Measurements from ENCODE around the gene CEP112. TPM values are rescaled to one million over a fixed set of nuclear protein-coding genes. Genes with fewer than 3 reads are reported as not detected.

Gene CEP112
- total and polyA plus RNA-seq, 2 of the 13 experiments (the other 11 are each of a cell fraction or from before 2014, with no cell fraction given), result 1.2 to 3.4 TPM

DNA sequence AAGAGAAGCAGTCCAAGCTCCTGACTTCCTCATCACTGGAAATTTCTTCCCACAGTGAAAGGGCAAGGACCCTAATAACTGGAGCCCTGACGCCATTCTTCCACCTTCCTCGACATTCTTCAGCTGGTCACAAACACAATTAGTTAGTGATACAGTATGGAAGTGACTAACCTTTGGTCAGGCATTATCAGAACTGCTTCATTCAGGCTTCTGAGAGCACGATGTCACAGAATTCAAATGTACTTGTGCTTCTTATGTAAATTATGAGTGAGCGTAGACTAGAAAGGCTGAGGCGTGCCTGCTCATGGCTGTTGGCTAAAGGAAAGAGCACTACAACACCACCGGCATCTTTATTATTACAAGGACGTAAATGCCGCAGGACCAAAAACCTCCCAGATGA, 327.5 kb downstream of the CEP112 start (continued):
- TF ChIP-seq, protein P1, sequence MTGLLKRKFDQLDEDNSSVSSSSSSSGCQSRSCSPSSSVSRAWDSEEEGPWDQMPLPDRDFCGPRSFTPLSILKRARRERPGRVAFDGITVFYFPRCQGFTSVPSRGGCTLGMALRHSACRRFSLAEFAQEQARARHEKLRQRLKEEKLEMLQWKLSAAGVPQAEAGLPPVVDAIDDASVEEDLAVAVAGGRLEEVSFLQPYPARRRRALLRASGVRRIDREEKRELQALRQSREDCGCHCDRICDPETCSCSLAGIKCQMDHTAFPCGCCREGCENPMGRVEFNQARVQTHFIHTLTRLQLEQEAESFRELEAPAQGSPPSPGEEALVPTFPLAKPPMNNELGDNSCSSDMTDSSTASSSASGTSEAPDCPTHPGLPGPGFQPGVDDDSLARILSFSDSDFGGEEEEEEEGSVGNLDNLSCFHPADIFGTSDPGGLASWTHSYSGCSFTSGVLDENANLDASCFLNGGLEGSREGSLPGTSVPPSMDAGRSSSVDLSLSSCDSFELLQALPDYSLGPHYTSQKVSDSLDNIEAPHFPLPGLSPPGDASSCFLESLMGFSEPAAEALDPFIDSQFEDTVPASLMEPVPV (CRISPR knock-in tag; IDR thresholded peaks at IDR 0.05), result no peak
- TF ChIP-seq RORA (CRISPR knock-in tag; IDR thresholded peaks at IDR 0.05), result no peak

- no peaks in the 10 kb centered on the region for H3K27me3 ChIP-seq (ENCODE audit: control insufficient read depth in 1 of 2, insufficient read depth in 2 of 2, low read length in 2 of 2)
- intact Hi-C loops (cut with micrococcal nuclease; ENCODE audit: unreplicated experiment) (no loop called here), in situ Hi-C loops (cut with HindIII; ENCODE audit: extremely low pct_ligation_motif_present, low pct_unique_long_range_greater_than_20kb) (no loop called here)
- no peak overlapping the region for H3K9ac ChIP-seq (ENCODE audit: insufficient read depth, low read depth, low read length)
- 74% methylated on average over 2 of the region's 2 CpGs for WGBS (ENCODE audit: low lambda C conversion rate)
- H3K4me3 ChIP-seq (replicated peaks in 1 of 3; ENCODE audit: insufficient read depth in 1 of 3, low read depth in 2 of 3, low read length in 3 of 3), result no peak overlapping the region
- H3K27ac ChIP-seq (ENCODE audit: extremely low read length, insufficient read depth, low read length), result no peak overlapping the region
- no peaks in the 10 kb centered on the region for H3K79me2 ChIP-seq (ENCODE audit: insufficient read depth, low read length)
- H3K9me3 ChIP-seq (ENCODE audit: low read length), result no peaks in the 10 kb centered on the region
- no peaks in the 10 kb centered on the region for H3K36me3 ChIP-seq (replicated peaks in 1 of 2; ENCODE audit: control insufficient read depth in 1 of 2, insufficient read depth in 2 of 2, low read length in 2 of 2)
- POLR2A ChIA-PET, result no interaction called here
- no TSS peak for BruUV-seq (replicated peaks)
- no peaks in the 10 kb centered on the region for H4K20me1 ChIP-seq (ENCODE audit: insufficient read depth, low read length)
- no peak overlapping the region for H2AFZ ChIP-seq (ENCODE audit: low read length)
- no peaks in the 10 kb centered on the region for H3K4me1 ChIP-seq (ENCODE audit: insufficient read depth, low read length)
- ATAC-seq, result no peak
- DNase-seq (ENCODE audit: low spot score), result no peak
- CTCF ChIA-PET (ENCODE audit: low intra/inter-chr PET ratio, low total read pairs), result no interaction called here
- no peak for FAIRE-seq
- TF ChIP-seq DR1 (CRISPR knock-in tag; IDR thresholded peaks at IDR 0.05) (no peak), FOXO1 (CRISPR knock-in tag; IDR thresholded peaks at IDR 0.05) (no peak), RAD51 (IDR thresholded peaks at IDR 0.05; ENCODE audit: borderline replicate concordance) (no peak)
- no peak overlapping the region for H3K4me2 ChIP-seq (ENCODE audit: low read depth, low read length)
Measured at GRCh38 chr17:65857718-65858117, 334.2 kb downstream of the CEP112 start.

DNA sequence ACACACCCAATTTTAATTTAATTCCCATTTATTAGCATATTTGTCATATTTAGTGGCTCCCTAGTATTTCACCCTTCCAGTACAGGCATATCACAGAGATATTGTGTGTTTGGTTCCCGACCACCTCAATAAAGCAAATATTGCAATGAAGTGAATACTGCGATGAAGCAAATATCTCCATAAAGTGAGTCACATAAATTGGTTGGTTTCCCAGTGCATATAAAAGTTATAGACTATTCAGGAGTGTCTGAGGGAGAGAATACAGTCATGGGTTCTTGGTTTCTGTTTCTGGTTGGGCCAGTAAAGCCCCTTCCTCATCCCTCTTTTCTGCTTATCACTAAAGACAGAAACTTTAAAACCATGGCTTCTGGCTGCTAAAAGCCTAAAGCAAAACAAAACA, 335.1 kb downstream of the CEP112 start:
- CTCF ChIA-PET (ENCODE audit: low intra/inter-chr PET ratio, low total read pairs), result no interaction called here
- intact Hi-C loops (cut with micrococcal nuclease; ENCODE audit: unreplicated experiment), result no loop called here

More for the DNA sequence above, 335.1 kb downstream of the CEP112 start:
- no peak overlapping the region for H3K4me2 ChIP-seq (ENCODE audit: low read depth, low read length)
- no peaks in the 10 kb centered on the region for H3K79me2 ChIP-seq (ENCODE audit: insufficient read depth, low read length)
- DNase-seq (ENCODE audit: low spot score), result no peak
- H3K36me3 ChIP-seq (replicated peaks in 1 of 2; ENCODE audit: control insufficient read depth in 1 of 2, insufficient read depth in 2 of 2, low read length in 2 of 2), result no peaks in the 10 kb centered on the region
- no peaks in the 10 kb centered on the region for H4K20me1 ChIP-seq (ENCODE audit: insufficient read depth, low read length)
- POLR2A ChIA-PET, result no interaction called here
- in situ Hi-C loops (cut with HindIII; ENCODE audit: extremely low pct_ligation_motif_present, low pct_unique_long_range_greater_than_20kb), result no loop called here
- no peaks in the 10 kb centered on the region for H3K4me1 ChIP-seq (ENCODE audit: insufficient read depth, low read length)
- WGBS (ENCODE audit: low lambda C conversion rate), result 66% methylated on average over 2 of the region's 2 CpGs
- ATAC-seq, result no peak
- TF ChIP-seq ZNF773 (CRISPR knock-in tag; IDR thresholded peaks at IDR 0.05; ENCODE audit: borderline replicate concordance), result no peak
- TF ChIP-seq KLF12 (CRISPR knock-in tag; IDR thresholded peaks at IDR 0.05; ENCODE audit: borderline replicate concordance), result no peak
- TF ChIP-seq TEAD2 (CRISPR knock-in tag; IDR thresholded peaks at IDR 0.05), result no peak
- no peak for TF ChIP-seq ZNF432 (CRISPR knock-in tag; IDR thresholded peaks at IDR 0.05; ENCODE audit: borderline replicate concordance)
- TF ChIP-seq, protein P2, sequence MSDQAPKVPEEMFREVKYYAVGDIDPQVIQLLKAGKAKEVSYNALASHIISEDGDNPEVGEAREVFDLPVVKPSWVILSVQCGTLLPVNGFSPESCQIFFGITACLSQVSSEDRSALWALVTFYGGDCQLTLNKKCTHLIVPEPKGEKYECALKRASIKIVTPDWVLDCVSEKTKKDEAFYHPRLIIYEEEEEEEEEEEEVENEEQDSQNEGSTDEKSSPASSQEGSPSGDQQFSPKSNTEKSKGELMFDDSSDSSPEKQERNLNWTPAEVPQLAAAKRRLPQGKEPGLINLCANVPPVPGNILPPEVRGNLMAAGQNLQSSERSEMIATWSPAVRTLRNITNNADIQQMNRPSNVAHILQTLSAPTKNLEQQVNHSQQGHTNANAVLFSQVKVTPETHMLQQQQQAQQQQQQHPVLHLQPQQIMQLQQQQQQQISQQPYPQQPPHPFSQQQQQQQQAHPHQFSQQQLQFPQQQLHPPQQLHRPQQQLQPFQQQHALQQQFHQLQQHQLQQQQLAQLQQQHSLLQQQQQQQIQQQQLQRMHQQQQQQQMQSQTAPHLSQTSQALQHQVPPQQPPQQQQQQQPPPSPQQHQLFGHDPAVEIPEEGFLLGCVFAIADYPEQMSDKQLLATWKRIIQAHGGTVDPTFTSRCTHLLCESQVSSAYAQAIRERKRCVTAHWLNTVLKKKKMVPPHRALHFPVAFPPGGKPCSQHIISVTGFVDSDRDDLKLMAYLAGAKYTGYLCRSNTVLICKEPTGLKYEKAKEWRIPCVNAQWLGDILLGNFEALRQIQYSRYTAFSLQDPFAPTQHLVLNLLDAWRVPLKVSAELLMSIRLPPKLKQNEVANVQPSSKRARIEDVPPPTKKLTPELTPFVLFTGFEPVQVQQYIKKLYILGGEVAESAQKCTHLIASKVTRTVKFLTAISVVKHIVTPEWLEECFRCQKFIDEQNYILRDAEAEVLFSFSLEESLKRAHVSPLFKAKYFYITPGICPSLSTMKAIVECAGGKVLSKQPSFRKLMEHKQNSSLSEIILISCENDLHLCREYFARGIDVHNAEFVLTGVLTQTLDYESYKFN (CRISPR knock-in tag; conservative IDR thresholded peaks at IDR 0.05), result no peak
- no peak for TF ChIP-seq CHD2 (IDR thresholded peaks at IDR 0.05; ENCODE audit: low read depth, low read length)
- no peak overlapping the region for H2AFZ ChIP-seq (ENCODE audit: low read length)
- no peak overlapping the region for H3K9ac ChIP-seq (ENCODE audit: insufficient read depth, low read depth, low read length)
- H3K27ac ChIP-seq (ENCODE audit: extremely low read length, insufficient read depth, low read length), result no peak overlapping the region
- no peaks in the 10 kb centered on the region for H3K9me3 ChIP-seq (ENCODE audit: low read length)
- H3K27me3 ChIP-seq (ENCODE audit: control insufficient read depth in 1 of 2, insufficient read depth in 2 of 2, low read length in 2 of 2), result no peaks in the 10 kb centered on the region
- BruUV-seq (replicated peaks), result no TSS peak
- no peak for FAIRE-seq
- H3K4me3 ChIP-seq (replicated peaks in 1 of 3; ENCODE audit: insufficient read depth in 1 of 3, low read depth in 2 of 3, low read length in 3 of 3), result no peak overlapping the region

Measured in HepG2 (cell line).